GM12872 (cell line): ENCODE data around the gene BPIFA2.

ENCODE experiments used
- TF ChIP-seq, protein P1 (sequence below): IDR thresholded peaks from 3 replicates; pipeline ENCODE4 v1.5.1; 2011; ENCODE audit warnings: low read depth, mild to moderate bottlenecking, low read length, moderate library complexity; ENCODE audit not compliant: insufficient read depth

BPIFA2 gene

DNA sequence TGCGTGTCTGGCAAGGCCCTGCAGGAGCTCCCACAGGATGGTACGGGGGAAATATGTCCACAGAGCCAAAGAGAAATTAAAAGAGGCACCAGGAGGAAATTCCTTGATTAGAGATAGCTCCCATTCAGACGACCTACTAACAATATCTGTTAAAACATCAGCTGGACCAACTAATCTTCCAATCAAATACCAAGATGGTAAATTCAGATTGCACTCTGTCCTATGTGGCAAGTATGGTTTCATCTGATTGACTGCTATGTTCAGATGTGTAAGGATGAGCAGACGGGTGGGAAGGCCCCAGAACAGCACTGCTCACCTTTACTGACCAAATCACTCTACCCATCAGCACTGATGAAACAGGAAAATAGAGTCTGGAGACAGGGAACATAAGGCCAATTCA lies 19.5 kb downstream of the BPIFA2 start:
- TF ChIP-seq, protein P1, sequence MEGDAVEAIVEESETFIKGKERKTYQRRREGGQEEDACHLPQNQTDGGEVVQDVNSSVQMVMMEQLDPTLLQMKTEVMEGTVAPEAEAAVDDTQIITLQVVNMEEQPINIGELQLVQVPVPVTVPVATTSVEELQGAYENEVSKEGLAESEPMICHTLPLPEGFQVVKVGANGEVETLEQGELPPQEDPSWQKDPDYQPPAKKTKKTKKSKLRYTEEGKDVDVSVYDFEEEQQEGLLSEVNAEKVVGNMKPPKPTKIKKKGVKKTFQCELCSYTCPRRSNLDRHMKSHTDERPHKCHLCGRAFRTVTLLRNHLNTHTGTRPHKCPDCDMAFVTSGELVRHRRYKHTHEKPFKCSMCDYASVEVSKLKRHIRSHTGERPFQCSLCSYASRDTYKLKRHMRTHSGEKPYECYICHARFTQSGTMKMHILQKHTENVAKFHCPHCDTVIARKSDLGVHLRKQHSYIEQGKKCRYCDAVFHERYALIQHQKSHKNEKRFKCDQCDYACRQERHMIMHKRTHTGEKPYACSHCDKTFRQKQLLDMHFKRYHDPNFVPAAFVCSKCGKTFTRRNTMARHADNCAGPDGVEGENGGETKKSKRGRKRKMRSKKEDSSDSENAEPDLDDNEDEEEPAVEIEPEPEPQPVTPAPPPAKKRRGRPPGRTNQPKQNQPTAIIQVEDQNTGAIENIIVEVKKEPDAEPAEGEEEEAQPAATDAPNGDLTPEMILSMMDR = no peak

DNA sequence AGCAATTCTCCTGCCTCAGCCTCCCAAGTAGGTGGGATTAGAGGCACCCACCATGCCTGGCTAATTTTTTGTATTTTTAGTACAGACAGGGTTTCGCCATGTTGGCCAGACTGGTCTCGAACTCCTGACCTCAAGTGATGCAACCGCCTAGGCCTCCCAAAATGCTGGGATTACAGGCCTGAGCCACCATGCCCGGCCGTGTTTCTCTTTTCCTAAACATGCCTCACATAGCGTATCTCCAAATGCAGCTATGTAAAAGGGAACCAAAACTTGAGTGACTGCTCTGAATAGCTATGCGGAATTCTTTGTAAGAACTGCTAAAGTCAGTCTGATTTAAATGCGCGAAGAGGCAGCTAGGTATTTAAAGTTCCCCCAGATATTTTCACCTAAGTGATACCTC lies 20.5 kb downstream of the BPIFA2 start:
- TF ChIP-seq, protein P1 = no peak

DNA sequence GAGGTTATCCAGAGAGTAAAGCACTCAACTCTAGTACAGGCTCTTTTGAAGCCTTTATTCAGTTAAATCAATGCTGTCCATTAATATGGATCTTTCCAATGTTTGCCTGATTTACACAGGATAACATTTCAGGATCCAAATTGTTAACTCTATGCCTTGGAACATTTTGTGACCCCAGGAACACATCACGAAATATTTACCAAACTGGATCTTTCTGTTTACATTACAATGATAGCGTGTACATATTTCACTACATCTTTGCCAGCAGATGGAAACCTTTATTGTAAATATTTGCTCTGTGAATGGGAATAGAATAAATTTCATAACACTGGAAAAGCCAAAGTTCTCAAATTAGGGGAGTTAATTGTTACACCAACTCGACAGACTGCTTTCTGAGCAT lies 23.5 kb downstream of the BPIFA2 start:
- TF ChIP-seq, protein P1 = no peak

DNA sequence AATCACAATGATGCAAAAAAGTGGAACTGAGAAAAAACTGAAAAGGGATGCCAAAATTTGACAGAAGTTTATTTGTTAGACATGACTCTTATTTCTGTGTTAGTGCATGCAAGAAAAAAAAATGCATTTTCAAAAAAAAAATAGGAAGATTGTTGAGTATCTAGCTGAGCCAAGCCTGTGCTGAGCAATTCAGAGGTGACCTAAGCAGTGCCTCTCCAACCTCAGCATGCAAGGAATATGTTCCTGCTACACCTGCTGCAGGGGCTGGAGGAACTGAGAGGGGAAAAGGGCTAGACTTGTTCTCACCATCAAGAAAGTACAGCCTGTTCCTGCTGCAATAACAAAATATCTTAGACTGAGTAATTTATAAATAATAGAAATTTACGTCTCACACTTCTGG lies 24.0 kb downstream of the BPIFA2 start:
- TF ChIP-seq, protein P1 = no peak

DNA sequence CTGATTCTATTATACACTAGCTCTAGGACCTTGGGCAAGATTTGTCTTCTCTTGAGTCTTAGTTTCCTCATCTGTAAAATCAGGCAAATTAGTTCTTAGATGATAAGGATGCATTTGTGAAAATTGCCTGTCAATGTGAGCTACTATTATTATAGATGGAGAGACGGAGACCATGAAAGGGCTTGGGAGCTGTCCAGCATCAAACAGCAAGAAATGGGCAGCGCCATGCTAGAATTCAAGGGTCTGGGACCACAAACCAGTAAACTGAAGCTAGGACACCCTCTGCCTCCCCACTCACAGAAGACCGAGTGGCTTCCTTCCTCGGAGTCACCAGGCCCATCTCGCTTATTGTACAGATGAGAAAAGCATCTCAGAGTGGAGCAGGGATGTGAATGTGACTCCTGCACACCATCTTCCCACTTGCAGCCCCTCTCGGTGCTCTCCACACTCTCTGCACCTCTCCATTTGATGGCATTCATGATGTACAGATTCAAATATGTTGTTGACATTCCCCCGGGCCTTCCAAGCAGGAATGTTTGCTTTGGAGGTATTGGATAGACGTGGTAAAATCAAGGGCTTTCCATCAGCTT lies 25.0 kb downstream of the BPIFA2 start:
- TF ChIP-seq, protein P1 = no peak

DNA sequence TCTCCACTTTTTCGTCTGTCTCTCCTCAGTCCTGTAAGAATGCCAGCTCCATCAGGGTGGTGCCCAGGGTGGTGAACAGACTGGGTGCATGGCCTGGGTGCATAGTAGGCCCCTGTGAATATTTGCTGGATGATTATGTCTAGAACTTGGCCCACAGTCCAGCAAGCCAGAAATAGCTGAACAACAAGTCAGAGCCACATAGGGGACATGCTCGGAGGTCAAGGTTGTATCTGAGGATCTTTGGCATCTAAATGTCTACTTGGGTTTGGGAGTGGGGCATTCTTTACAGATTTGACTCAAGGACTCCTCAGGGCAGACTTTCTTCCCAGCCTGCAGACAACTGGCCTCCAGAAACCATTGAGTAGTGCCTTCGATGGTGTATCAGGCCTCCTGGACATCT lies 31.1 kb downstream of the BPIFA2 start:
- TF ChIP-seq, protein P1 = no peak

DNA sequence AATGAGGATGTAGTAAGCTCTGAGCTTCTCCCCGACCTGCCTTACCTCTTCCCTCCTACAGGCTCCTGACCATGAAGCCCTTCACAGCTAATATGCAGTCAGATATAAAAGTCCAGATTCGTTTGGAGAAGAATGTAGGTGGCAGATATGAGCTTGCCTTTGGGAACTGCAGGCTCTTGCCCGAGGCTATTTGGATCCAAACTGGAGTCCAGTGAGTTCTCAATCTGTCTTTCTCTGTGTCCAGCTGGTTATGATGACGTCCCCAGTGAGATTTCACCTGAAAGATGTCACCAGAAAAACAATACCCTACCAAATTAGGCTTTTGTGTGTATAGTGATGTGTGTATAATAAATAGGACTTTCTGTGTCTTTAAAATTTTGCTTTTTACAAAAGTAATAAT lies 34.5 kb downstream of the BPIFA2 start:
- TF ChIP-seq, protein P1 = no peak

DNA sequence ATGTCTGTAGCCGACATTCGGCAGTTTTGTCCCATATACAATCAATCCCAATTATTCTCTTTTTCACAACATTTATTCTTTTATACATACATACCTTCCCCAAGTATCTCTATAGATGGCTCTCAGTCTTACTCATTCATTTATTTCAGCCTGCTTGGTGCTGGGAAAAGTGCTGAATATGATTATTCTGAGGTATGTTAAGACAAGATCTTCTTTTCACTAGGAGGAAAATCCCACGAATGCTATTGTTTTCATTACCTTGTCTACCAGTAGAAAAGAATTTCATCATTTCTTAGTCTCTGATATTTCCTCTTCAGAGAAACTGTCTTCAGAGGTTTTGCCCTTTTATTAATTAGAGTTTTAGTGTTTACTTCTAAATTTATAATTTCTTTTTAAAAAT lies 35.5 kb downstream of the BPIFA2 start:
- TF ChIP-seq, protein P1 = no peak
